Measurements from ENCODE around the gene ZIC1.

ZIC1 gene

DNA sequence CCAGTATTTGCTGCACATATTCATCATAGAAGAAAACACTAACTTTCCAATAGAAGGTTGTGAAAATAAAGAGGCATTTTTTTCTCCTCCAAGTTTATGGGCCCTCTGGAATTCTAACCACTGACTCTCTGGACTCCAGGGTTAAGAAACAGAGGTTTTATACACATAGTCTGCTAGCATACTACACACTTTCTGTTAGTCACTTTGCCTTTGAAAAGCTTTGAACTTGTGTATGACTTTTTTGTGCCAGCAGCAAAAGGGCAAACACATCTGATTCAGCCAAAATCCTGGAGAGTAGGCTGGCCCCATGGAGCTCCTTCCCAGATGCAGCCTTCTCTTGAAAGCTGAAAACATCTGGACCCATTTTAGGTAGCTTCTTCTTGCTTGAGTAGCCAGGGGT, 9.1 kb upstream of the ZIC1 start:
- H3K9ac ChIP-seq (ENCODE audit: low read length), result no peak overlapping the region
- no peak overlapping the region for H3K4me2 ChIP-seq (ENCODE audit: low read depth, low read length)
- no peaks in the 10 kb centered on the region for H3K36me3 ChIP-seq (replicated peaks; ENCODE audit: insufficient read depth, low read length)
- no peaks in the 10 kb centered on the region for H3F3A ChIP-seq (ENCODE audit: insufficient read depth, low read length)
- no peaks in the 10 kb centered on the region for H4K20me1 ChIP-seq (ENCODE audit: insufficient read depth, low read length)
- H2AFZ ChIP-seq (ENCODE audit: low read length), result no peak overlapping the region
- no peak overlapping the region for H3K4me3 ChIP-seq (ENCODE audit: low read length)
- H3K9me3 ChIP-seq (replicated peaks; ENCODE audit: insufficient read depth, low read length), result no peaks in the 10 kb centered on the region
- H3K79me2 ChIP-seq (ENCODE audit: low read length), result no peaks in the 10 kb centered on the region
- TF ChIP-seq EZH2 (optimal IDR thresholded peaks at IDR 0.05; ENCODE audit: low read depth, low read length), result no peak
- TF ChIP-seq, protein P1, sequence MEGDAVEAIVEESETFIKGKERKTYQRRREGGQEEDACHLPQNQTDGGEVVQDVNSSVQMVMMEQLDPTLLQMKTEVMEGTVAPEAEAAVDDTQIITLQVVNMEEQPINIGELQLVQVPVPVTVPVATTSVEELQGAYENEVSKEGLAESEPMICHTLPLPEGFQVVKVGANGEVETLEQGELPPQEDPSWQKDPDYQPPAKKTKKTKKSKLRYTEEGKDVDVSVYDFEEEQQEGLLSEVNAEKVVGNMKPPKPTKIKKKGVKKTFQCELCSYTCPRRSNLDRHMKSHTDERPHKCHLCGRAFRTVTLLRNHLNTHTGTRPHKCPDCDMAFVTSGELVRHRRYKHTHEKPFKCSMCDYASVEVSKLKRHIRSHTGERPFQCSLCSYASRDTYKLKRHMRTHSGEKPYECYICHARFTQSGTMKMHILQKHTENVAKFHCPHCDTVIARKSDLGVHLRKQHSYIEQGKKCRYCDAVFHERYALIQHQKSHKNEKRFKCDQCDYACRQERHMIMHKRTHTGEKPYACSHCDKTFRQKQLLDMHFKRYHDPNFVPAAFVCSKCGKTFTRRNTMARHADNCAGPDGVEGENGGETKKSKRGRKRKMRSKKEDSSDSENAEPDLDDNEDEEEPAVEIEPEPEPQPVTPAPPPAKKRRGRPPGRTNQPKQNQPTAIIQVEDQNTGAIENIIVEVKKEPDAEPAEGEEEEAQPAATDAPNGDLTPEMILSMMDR (IDR thresholded peaks at IDR 0.05; ENCODE audit: low read length), result no peak
- no peak for TF ChIP-seq EZH2phosphoT487 (IDR thresholded peaks at IDR 0.05; ENCODE audit: low read length)
- no peak overlapping the region for H3K27ac ChIP-seq (ENCODE audit: low read length)
- DNase-seq, result no peak
- H3K4me1 ChIP-seq (ENCODE audit: low read length), result no peaks in the 10 kb centered on the region
- no peaks in the 10 kb centered on the region for H3K9me2 ChIP-seq (replicated peaks; ENCODE audit: insufficient read depth, low read length)
- H3K27me3 ChIP-seq (replicated peaks; ENCODE audit: insufficient read depth, low read length), result no peaks in the 10 kb centered on the region

DNA sequence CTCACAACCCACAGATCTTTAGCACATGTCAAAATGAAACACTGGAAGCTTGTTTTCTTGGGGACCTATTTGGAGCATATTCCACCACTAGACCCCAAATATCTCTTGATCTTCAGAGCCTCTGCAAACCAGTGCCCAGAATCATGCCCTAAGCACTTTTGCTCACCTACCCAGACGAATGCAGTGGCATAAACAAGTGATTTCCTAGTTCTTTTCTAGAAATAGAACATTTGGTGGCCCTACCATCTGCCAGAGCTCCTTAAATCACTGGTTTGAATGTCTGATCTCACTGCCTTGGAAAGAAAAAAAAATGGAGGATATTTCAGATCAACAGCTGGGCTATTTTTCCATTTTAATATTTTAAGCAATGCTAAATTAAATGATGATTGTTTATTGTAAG, 8.2 kb upstream of the ZIC1 start:
- Histone ChIP-seq H3F3A (ENCODE audit: insufficient read depth, low read length) (no peaks in the 10 kb centered on the region), H3K9ac (ENCODE audit: low read length) (no peak overlapping the region), H3K27ac (ENCODE audit: low read length) (no peak overlapping the region), H2AFZ (ENCODE audit: low read length) (no peak overlapping the region), H3K4me2 (ENCODE audit: low read depth, low read length) (no peak overlapping the region), H3K4me3 (ENCODE audit: low read length) (no peak overlapping the region), H3K4me1 (ENCODE audit: low read length) (no peaks in the 10 kb centered on the region), H3K36me3 (replicated peaks; ENCODE audit: insufficient read depth, low read length) (no peaks in the 10 kb centered on the region), H3K9me3 (replicated peaks; ENCODE audit: insufficient read depth, low read length) (no peaks in the 10 kb centered on the region), H3K9me2 (replicated peaks; ENCODE audit: insufficient read depth, low read length) (no peaks in the 10 kb centered on the region), H3K79me2 (ENCODE audit: low read length) (no peaks in the 10 kb centered on the region), H4K20me1 (ENCODE audit: insufficient read depth, low read length) (no peaks in the 10 kb centered on the region), H3K27me3 (replicated peaks; ENCODE audit: insufficient read depth, low read length) (no peaks in the 10 kb centered on the region)
- TF ChIP-seq, protein P1 (IDR thresholded peaks at IDR 0.05; ENCODE audit: low read length), result no peak
- no peak for TF ChIP-seq EZH2 (optimal IDR thresholded peaks at IDR 0.05; ENCODE audit: low read depth, low read length)
- no peak for DNase-seq

GRCh38 chr3:147401421-147401820, 7.7 kb upstream of the ZIC1 start:
- H3K79me2 ChIP-seq (ENCODE audit: low read length), result no peaks in the 10 kb centered on the region
- H4K20me1 ChIP-seq (ENCODE audit: insufficient read depth, low read length), result no peaks in the 10 kb centered on the region
- no peak overlapping the region for H3K9ac ChIP-seq (ENCODE audit: low read length)
- H3K27me3 ChIP-seq (replicated peaks; ENCODE audit: insufficient read depth, low read length), result no peaks in the 10 kb centered on the region
- no peak for DNase-seq
- H3K27ac ChIP-seq (ENCODE audit: low read length), result no peak overlapping the region
- H3K36me3 ChIP-seq (replicated peaks; ENCODE audit: insufficient read depth, low read length), result no peaks in the 10 kb centered on the region
- no peaks in the 10 kb centered on the region for H3K9me3 ChIP-seq (replicated peaks; ENCODE audit: insufficient read depth, low read length)
- no peak for TF ChIP-seq EZH2 (optimal IDR thresholded peaks at IDR 0.05; ENCODE audit: low read depth, low read length)
- H3K4me2 ChIP-seq (ENCODE audit: low read depth, low read length), result no peak overlapping the region
- no peaks in the 10 kb centered on the region for H3K9me2 ChIP-seq (replicated peaks; ENCODE audit: insufficient read depth, low read length)
- no peaks in the 10 kb centered on the region for H3F3A ChIP-seq (ENCODE audit: insufficient read depth, low read length)
- no peaks in the 10 kb centered on the region for H3K4me1 ChIP-seq (ENCODE audit: low read length)
- H3K4me3 ChIP-seq (ENCODE audit: low read length), result no peak overlapping the region
- no peak overlapping the region for H2AFZ ChIP-seq (ENCODE audit: low read length)

DNA sequence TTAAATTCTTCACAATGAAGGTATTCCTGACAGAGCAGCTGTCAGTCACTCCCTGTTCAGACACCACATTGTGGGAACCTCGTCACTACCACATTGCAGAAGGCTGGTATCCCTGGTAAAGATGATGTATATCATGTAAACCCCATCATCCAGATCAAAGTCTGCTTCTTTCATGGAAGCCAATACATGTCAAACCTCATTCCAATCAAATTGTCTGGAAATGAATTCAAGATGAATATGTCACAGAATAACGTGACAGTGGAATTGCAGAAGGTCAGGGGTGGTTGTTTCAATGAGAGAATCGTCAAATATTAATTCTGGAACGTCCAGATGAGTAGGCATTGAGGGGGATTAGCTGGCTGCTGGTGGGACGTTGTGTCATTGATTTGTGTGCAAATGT, 7.0 kb upstream of the ZIC1 start:
- H3K4me2 ChIP-seq (ENCODE audit: low read depth, low read length), result no peak overlapping the region
- H2AFZ ChIP-seq (ENCODE audit: low read length), result no peak overlapping the region
- no peak for DNase-seq
- no peak overlapping the region for H3K27ac ChIP-seq (ENCODE audit: low read length)
- H3K9ac ChIP-seq (ENCODE audit: low read length), result no peak overlapping the region
- TF ChIP-seq EZH2phosphoT487 (IDR thresholded peaks at IDR 0.05; ENCODE audit: low read length) (no peak), EZH2 (optimal IDR thresholded peaks at IDR 0.05; ENCODE audit: low read depth, low read length) (no peak)
- TF ChIP-seq, protein P1 (IDR thresholded peaks at IDR 0.05; ENCODE audit: low read length), result no peak
- H3K36me3 ChIP-seq (replicated peaks; ENCODE audit: insufficient read depth, low read length), result no peaks in the 10 kb centered on the region
- no peaks in the 10 kb centered on the region for H3K4me1 ChIP-seq (ENCODE audit: low read length)
- no peak overlapping the region for H3K4me3 ChIP-seq (ENCODE audit: low read length)
- no peaks in the 10 kb centered on the region for H3K79me2 ChIP-seq (ENCODE audit: low read length)
- no peaks in the 10 kb centered on the region for H3K9me2 ChIP-seq (replicated peaks; ENCODE audit: insufficient read depth, low read length)
- H3K27me3 ChIP-seq (replicated peaks; ENCODE audit: insufficient read depth, low read length), result no peaks in the 10 kb centered on the region
- no peaks in the 10 kb centered on the region for H4K20me1 ChIP-seq (ENCODE audit: insufficient read depth, low read length)
- no peaks in the 10 kb centered on the region for H3K9me3 ChIP-seq (replicated peaks; ENCODE audit: insufficient read depth, low read length)
- H3F3A ChIP-seq (ENCODE audit: insufficient read depth, low read length), result no peaks in the 10 kb centered on the region

Measured in MM.1S (cell line).